Psoas muscle (tissue), 8 donors: ENCODE results near the gene PIGL. TPM values are rescaled to one million over a fixed set of nuclear protein-coding genes. Genes with fewer than 3 reads are reported as not detected.

Experiments used
- ATAC-seq, 4 donors: fragments of 200-7000 bp; cut with Tn5 transposase; one replicate each; pipeline ENCODE4 v1.9.1; 2020; ENCODE audit warnings: moderate library complexity in 3 of 4, mild to moderate bottlenecking in 2 of 4
- DNase-seq, 2 donors: peaks; one replicate each; pipeline ENCODE4 v3.0.0-alpha.2; 2020
- H3K27ac ChIP-seq: fragments of 200-600 bp; one replicate; pipeline ENCODE4 v1.8.0; 2022
- H3K27me3 ChIP-seq, 3 donors: fragments of 200-600 bp in 1 of 3; one replicate each; pipeline versions ENCODE4 v1.6.1 to v1.8.0; 2013 to 2022; ENCODE audit warnings: low read length in 2 of 3, mild to moderate bottlenecking in 2 of 3, moderate library complexity in 1 of 3; ENCODE audit not compliant: insufficient read depth in 3 of 3
- H3K36me3 ChIP-seq, 2 donors: fragments of 200-600 bp in 1 of 2; one replicate each; pipeline versions ENCODE4 v1.6.1 to v1.8.0; 2013 to 2022; ENCODE audit warnings: low read depth in 1 of 2, mild to moderate bottlenecking in 1 of 2, moderate library complexity in 1 of 2; ENCODE audit not compliant: insufficient read depth in 1 of 2
- H3K4me1 ChIP-seq: fragments of 200-600 bp; one replicate; pipeline ENCODE4 v1.8.0; 2022
- H3K4me3 ChIP-seq: fragments of 200-600 bp; one replicate; pipeline ENCODE4 v1.8.0; 2022; ENCODE audit warnings: mild to moderate bottlenecking
- H3K9me3 ChIP-seq: fragments of 200-600 bp; one replicate; pipeline ENCODE4 v1.8.0; 2022
- WGBS, 3 donors: extraction: QIAGEN DNeasy Blood & Tissue Kit; methylation state at CpG; one replicate each; pipeline versions ENCODE4 v1.1.6 to v1.1.7; 2013; 5-methylcytosine and 5-hydroxymethylcytosine counted together
- intact Hi-C, 2 donors: fragments of 100-400 bp; cut with DNase I; formaldehyde crosslinking; loops; one replicate each; pipeline versions ENCODE4 v1.11.0 to v1.14.2; 2022
- polyA plus RNA-seq, 3 donors: library from polyadenylated mRNA; stranded (reverse); fragments of 200-250 nt; gene quantifications; one replicate each; pipeline ENCODE4 v1.2.3, GENCODE V29; 2013
- total RNA-seq, 4 donors: library from RNA; stranded (reverse); fragmentation: NEBNext Ultra II Directional in 2 of 4; extraction: Animal tissue kit (Norgen Biotek cat#: 25700) in 2 of 4; gene quantifications; one replicate each; pipeline versions ENCODE4 v1.2.1 to v1.2.4, GENCODE V29; 2021 to 2023
- TF ChIP-seq, protein P1 (sequence below): fragments of 200-600 bp; IDR thresholded peaks from one replicate; pipeline ENCODE4 v1.8.0; 2022; ENCODE audit warnings: antibody characterized with exemption
- donor health status: healthy with polysubstance abuse.
- donor health status: DM: no; HTN: no; CAD: no; lungs with moderate emphysema.
- donor health status: Bipolar disorder and iron deficiency.
- donor health status: healthy.
- donor health status: DM: yes; HTN: yes; CAD: no.
- donor health status: DM: no; HTN: no; CAD: no.
- donor health status: DM: no; HTN: no; CAD: no.
- donor health status: DM: yes; HTN: yes; CAD: no.

The PIGL gene
- total and polyA plus RNA-seq, 7 donors: 3.8 to 13.2 (median 8.3) TPM

DNA sequence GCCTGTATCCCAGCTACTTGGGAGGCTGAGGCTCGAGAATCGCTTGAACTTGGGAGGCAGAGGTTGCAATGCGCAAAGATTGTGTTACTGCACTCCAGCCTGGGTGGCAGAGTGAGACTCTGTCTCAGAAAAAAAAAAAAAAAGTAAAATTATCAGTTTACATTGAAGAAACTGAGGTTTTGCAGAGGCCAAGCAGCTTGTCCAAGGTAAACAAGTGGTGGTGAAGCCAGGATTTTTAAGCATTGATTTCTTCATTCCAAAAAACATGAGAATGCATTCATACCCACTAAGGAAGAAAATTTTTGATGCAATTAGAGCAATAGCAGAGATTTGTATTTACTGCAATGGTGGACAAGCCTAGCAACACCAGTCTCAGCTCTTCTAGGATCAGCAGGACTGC lies 83.5 kb downstream of the PIGL start:
- TF ChIP-seq, protein P1, sequence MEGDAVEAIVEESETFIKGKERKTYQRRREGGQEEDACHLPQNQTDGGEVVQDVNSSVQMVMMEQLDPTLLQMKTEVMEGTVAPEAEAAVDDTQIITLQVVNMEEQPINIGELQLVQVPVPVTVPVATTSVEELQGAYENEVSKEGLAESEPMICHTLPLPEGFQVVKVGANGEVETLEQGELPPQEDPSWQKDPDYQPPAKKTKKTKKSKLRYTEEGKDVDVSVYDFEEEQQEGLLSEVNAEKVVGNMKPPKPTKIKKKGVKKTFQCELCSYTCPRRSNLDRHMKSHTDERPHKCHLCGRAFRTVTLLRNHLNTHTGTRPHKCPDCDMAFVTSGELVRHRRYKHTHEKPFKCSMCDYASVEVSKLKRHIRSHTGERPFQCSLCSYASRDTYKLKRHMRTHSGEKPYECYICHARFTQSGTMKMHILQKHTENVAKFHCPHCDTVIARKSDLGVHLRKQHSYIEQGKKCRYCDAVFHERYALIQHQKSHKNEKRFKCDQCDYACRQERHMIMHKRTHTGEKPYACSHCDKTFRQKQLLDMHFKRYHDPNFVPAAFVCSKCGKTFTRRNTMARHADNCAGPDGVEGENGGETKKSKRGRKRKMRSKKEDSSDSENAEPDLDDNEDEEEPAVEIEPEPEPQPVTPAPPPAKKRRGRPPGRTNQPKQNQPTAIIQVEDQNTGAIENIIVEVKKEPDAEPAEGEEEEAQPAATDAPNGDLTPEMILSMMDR: no peak
- DNase-seq: no peak
- intact Hi-C loops: no loop called here

DNA sequence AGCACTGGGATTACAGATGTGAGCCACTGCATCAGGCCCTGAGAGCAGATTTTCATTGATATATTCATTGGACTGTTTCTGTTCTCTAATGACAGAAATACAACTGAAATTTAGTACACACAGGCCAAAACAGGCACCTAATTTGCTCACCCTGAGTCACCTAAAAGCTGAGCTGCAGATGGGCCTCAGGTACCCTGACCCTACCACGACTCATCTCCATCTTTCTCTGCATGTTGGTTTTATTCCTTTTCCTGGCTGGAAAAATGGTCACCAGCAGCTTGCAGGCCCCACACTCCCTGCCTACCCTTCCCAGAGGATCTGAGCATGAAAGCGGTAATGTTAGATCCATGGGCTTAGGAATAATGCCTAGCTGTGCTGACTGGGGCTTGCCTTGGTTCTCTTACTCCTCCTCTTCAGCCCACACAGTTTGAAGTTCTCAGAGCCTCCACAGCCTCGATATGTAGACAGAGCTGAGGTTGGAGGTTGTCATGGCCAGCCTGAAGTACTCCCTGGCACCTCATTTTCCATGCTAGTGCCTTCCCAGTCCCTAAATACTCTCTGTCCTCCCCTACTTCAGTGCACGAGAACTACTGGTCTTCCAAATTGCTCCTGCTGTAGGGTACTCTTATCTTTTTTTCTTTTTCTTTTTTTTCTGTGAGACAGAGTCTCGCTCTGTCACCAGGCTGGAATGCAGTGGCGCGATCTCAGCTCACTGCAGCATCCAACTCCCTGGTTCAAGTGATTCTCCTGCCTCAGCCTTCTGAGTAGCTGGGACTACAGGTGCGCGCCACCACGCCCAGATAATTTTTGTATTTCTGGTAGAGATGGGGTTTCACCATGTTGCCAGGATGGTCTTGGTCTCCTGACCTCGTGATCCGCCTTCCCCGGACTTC lies 85.2 kb downstream of the PIGL start:
- intact Hi-C loops: no loop called here
- no peak for ATAC-seq
- 90 to 96% (median 95%) methylated on average over 13 of the region's 13 CpGs for WGBS, 3 donors
- H3K9me3 ChIP-seq: no peaks in the 10 kb centered on the region
- TF ChIP-seq, protein P1: no peak
- peaks cover 2 to 14% of the 10 kb centered on the region in 2 donors for H3K36me3 ChIP-seq
- no peaks in the 10 kb centered on the region for H3K27me3 ChIP-seq
- H3K4me1 ChIP-seq: no peaks in the 10 kb centered on the region
- no peak for DNase-seq
- no peak overlapping the region for H3K27ac ChIP-seq
- no peak overlapping the region for H3K4me3 ChIP-seq

More for the DNA sequence above, 83.5 kb downstream of the PIGL start:
- Histone ChIP-seq H3K27ac (no peak overlapping the region), H3K36me3 (peaks cover 2 to 12% of the 10 kb centered on the region in 2 donors), H3K27me3 (no peaks in the 10 kb centered on the region), H3K9me3 (no peaks in the 10 kb centered on the region), H3K4me3 (no peak overlapping the region), H3K4me1 (no peaks in the 10 kb centered on the region)
- 96 to 100% (median 98%) methylated on average over 3 of the region's 3 CpGs for WGBS, 3 donors
- no peak for ATAC-seq

DNA sequence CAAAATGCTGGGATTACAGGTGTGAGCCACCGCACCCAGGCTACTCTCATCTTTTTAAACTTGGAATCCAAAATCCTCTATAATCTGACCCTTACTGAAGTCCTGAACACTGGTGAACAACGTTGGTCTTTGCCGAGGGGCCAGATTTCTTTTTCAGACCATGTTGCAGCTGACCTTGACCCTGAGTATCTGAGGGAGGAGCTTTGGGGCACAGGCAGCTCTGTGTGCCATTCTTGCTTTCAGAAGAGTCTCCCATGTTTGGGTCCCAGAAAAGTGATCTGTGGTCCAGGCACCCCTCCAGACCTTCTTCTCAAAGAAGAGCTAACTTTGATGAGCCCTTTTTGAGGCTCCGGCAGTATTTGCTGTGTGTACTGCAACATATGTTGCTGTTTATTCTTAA lies 85.8 kb downstream of the PIGL start:
- intact Hi-C loops: no loop called here
- TF ChIP-seq, protein P1: no peak
- H3K36me3 ChIP-seq: peaks cover 2 to 14% of the 10 kb centered on the region in 2 donors

DNA sequence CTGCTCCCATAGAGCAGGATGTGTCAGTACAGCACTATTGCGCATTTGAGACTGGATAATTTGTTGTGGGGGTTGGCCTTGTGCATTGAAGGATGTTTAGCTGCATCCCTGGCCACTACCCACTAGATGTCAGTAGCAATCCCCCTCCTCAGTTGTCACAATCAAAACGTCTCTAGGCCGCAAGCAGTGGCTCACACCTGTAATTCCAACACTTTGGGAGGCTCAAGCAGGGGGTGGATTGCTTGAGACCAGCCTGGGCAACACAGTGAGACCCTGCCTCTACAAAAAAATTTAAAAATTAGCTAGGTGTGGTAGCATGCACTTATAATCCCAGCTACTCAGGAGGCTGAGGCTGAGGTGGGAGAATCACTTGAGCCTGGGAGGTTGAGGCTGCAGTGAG lies 87.8 kb downstream of the PIGL start:
- Histone ChIP-seq H3K27ac (no peak overlapping the region), H3K27me3 (no peaks in the 10 kb centered on the region), H3K4me3 (no peak overlapping the region), H3K4me1 (no peaks in the 10 kb centered on the region), H3K9me3 (no peaks in the 10 kb centered on the region), H3K36me3 (peaks cover 2 to 13% of the 10 kb centered on the region in 2 donors)
- intact Hi-C loops: no loop called here
- TF ChIP-seq, protein P1: peak; percentile 13
- DNase-seq (no peak), ATAC-seq (no peak)
- WGBS, 3 donors: 77 to 83% (median 78%) methylated on average over 3 of the region's 3 CpGs

More for the DNA sequence above, 85.8 kb downstream of the PIGL start:
- Histone ChIP-seq H3K4me3 (no peak overlapping the region), H3K27ac (no peak overlapping the region), H3K4me1 (no peaks in the 10 kb centered on the region), H3K9me3 (no peaks in the 10 kb centered on the region), H3K27me3 (no peaks in the 10 kb centered on the region)
- WGBS, 3 donors: 80 to 85% (median 83%) methylated on average over 4 of the region's 4 CpGs
- DNase-seq (no peak), ATAC-seq (no peak)
